Measurements from ENCODE around the gene ENTPD1.
"Not testable (repeated sequence)": the region's sequence is repeated elsewhere in the genome, so short reads cannot be mapped to it uniquely, and the experiment has no call there.

The ENTPD1 gene

GRCh38 chr10:95916039-95916438 is 160.1 kb downstream of the ENTPD1 start:
- not testable (repeated sequence) for DNase-seq

Data from nucleus accumbens (tissue), 56 donors.